Cardiac fibroblast (primary cell): Measurements from ENCODE around the gene LPO.

ENCODE experiments used
- DNase-seq, 2 donors: peaks; one replicate each; pipeline versions ENCODE4 v3.0.0 to v3.0.0-alpha.2; 2010; ENCODE audit warnings: low read depth in 2 of 2
- H3K4me3 ChIP-seq, 2 donors: replicated peaks in 1 of 2; 1 replicate in 1 of 2; 2 replicates in 1 of 2; pipeline ENCODE4 v1.5.1; 2011; ENCODE audit warnings: low read depth in 2 of 2, low read length in 2 of 2, mild to moderate bottlenecking in 2 of 2, moderate library complexity in 1 of 2
- TF ChIP-seq, protein P1 (sequence below): IDR thresholded peaks from one replicate; pipeline ENCODE4 v1.5.1; 2011; ENCODE audit warnings: low read depth, mild to moderate bottlenecking, low read length, inconsistent platforms

Gene LPO

GRCh38 chr17:58312829-58313228 is 74.4 kb downstream of the LPO start:
- TF ChIP-seq, protein P1, sequence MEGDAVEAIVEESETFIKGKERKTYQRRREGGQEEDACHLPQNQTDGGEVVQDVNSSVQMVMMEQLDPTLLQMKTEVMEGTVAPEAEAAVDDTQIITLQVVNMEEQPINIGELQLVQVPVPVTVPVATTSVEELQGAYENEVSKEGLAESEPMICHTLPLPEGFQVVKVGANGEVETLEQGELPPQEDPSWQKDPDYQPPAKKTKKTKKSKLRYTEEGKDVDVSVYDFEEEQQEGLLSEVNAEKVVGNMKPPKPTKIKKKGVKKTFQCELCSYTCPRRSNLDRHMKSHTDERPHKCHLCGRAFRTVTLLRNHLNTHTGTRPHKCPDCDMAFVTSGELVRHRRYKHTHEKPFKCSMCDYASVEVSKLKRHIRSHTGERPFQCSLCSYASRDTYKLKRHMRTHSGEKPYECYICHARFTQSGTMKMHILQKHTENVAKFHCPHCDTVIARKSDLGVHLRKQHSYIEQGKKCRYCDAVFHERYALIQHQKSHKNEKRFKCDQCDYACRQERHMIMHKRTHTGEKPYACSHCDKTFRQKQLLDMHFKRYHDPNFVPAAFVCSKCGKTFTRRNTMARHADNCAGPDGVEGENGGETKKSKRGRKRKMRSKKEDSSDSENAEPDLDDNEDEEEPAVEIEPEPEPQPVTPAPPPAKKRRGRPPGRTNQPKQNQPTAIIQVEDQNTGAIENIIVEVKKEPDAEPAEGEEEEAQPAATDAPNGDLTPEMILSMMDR, result no peak
- H3K4me3 ChIP-seq, result no peak overlapping the region
- DNase-seq, result no peak

GRCh38 chr17:58313815-58314705 is 75.7 kb downstream of the LPO start:
- TF ChIP-seq, protein P1, result no peak
- H3K4me3 ChIP-seq, result no peak overlapping the region
- no peak for DNase-seq

GRCh38 chr17:58314706-58315015 is 76.3 kb downstream of the LPO start:
- no peak overlapping the region for H3K4me3 ChIP-seq
- no peak for DNase-seq
- TF ChIP-seq, protein P1, result no peak

DNA sequence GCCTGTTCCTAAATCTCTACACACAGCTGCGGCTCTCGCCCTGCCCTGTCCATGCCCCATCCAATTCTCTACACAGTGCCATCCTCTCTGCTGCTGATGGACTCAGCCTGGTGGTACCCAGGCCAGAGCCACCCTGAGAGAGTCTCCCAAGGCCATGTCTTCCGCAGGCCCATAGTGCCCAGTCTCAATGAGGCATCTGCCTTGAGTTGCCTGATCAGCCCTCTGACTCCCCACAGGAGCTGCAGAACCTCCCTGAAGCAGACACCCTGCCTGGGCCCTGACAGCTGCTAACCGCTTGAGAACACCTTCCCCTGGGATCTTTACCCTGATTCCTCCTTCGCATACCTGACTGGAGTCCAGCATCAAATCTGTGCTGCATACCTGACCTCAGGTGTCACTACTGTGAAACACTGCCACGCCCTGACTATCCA is 76.9 kb downstream of the LPO start:
- TF ChIP-seq, protein P1, result no peak
- H3K4me3 ChIP-seq, result no peak overlapping the region
- no peak for DNase-seq

- TF ChIP-seq, protein P1, result no peak
- H3K4me3 ChIP-seq, result no peak overlapping the region
- DNase-seq, result no peak
Measured at GRCh38 chr17:58315750-58316149, 77.4 kb downstream of the LPO start.

DNA sequence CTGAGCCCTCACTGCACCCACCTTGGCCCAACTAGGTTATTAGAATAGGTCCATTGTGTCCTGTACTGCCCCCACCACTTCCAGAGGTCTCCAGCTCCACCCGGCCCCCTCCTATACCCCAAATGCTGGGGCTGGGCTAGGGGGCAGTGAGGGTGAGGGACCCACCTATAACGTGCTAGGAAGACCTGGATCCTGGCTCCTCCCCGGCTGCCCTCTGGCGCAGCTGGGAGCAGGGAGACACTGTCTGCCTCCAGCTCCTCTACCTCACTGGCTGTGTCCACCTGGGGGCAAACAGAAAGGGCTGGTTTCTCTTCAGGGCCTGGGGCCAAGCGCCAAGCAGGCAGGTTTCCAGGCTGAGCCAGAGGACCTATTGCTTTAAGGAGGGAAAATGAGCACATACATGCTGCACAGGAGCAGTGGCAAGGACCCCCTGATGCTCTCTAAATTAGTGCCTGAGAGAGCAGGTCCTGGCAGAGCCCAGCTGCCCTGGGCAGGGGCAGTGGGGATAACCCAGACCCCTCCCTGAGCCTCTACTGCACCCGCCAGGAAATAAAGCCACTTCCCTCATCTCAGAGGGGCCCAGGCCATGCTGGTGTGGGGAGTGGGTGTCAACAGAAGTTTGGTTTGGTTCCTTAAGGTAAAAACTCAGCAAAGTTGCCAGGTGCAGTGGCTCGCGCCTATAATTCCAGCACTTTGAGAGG is 78.0 kb downstream of the LPO start:
- DNase-seq, result no peak
- TF ChIP-seq, protein P1, result no peak
- H3K4me3 ChIP-seq, result no peak overlapping the region
